ENCODE data around the gene NKD1.
"Not testable (repeated sequence)": the region's sequence is repeated elsewhere in the genome, so short reads cannot be mapped to it uniquely, and the experiment has no call there.

NKD1 gene

DNA sequence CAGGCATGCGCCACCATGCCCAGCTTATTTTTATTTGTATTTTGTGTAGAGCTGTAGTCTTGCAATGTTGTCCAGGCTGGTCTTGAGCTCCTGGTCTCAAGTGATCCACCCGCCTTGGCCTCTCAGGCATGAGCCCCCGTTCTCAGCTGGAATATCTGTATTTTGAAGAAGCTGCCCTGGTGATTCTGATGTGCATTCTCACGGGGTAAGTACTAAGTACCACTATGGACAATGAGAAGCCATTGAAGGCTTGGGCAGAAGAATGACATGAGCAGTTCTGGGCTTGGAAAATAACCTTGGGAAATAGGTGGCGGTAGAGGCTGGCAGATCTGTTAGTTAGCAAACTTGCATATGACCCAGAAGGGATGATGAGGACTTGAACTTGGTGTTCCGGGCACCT is 15.6 kb upstream of the NKD1 start:
- DNase-seq = no peak
- in situ Hi-C loops (cut with HindIII; ENCODE audit: low pct_ligation_motif_present, low sequenced_read_pairs) = no loop called here
- TF ChIP-seq, protein P1, sequence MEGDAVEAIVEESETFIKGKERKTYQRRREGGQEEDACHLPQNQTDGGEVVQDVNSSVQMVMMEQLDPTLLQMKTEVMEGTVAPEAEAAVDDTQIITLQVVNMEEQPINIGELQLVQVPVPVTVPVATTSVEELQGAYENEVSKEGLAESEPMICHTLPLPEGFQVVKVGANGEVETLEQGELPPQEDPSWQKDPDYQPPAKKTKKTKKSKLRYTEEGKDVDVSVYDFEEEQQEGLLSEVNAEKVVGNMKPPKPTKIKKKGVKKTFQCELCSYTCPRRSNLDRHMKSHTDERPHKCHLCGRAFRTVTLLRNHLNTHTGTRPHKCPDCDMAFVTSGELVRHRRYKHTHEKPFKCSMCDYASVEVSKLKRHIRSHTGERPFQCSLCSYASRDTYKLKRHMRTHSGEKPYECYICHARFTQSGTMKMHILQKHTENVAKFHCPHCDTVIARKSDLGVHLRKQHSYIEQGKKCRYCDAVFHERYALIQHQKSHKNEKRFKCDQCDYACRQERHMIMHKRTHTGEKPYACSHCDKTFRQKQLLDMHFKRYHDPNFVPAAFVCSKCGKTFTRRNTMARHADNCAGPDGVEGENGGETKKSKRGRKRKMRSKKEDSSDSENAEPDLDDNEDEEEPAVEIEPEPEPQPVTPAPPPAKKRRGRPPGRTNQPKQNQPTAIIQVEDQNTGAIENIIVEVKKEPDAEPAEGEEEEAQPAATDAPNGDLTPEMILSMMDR (IDR thresholded peaks at IDR 0.05; ENCODE audit: low read depth, low read length, missing control alignments) = no peak
- no peaks in the 10 kb centered on the region for H3K27me3 ChIP-seq (replicated peaks)
- no peaks in the 10 kb centered on the region for H3K36me3 ChIP-seq (replicated peaks)
- no peak overlapping the region for H3K27ac ChIP-seq
- no peak overlapping the region for H3K4me3 ChIP-seq (ENCODE audit: low read depth, low read length)

DNA sequence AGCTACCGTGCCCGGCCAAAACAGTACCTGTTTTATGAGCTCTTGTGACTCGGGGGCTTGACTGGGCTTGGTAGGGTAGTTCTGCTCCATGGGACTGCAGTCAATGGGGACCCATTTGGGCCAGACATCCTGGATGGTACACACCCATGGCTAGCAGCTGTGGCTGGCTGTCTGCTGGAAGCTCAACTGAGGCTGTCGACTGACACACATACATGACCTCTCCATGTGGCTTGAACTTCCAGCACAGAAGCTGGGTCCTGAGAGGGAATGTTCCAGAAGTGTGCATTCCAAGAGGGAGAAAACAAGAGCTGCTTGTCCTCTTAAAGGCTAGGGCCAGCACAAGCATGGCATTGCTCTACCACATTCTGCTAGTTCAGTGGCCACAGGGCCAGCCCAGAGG is 14.9 kb upstream of the NKD1 start:
- no peak for DNase-seq
- Histone ChIP-seq H3K4me3 (ENCODE audit: low read depth, low read length) (no peak overlapping the region), H3K27me3 (replicated peaks) (no peaks in the 10 kb centered on the region), H3K36me3 (replicated peaks) (no peaks in the 10 kb centered on the region), H3K27ac (no peak overlapping the region)
- TF ChIP-seq, protein P1 (IDR thresholded peaks at IDR 0.05; ENCODE audit: low read depth, low read length, missing control alignments) = no peak
- in situ Hi-C loops (cut with HindIII; ENCODE audit: low pct_ligation_motif_present, low sequenced_read_pairs) = no loop called here

DNA sequence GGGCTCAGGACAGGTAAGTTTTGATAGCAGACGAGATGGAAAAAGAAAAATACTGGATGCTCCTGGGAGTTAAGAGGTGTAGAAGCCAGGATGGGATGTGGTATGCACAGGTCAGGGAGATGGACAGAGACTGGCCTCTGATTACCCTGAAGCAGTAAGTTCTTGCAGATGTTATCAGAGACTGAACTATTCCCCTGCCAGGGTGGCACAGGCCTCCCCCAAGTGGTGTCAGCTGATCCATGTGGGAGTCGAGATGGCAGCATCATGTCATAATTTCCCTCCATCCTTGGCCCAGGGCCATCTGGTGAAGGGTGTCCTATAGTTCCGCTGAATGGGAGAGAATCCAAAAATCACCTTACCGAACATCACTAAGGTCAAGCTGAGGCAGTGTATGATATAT is 14.1 kb upstream of the NKD1 start:
- TF ChIP-seq, protein P1 (IDR thresholded peaks at IDR 0.05; ENCODE audit: low read depth, low read length, missing control alignments) = no peak
- in situ Hi-C loops (cut with HindIII; ENCODE audit: low pct_ligation_motif_present, low sequenced_read_pairs) = no loop called here
- Histone ChIP-seq H3K4me3 (ENCODE audit: low read depth, low read length) (no peak overlapping the region), H3K36me3 (replicated peaks) (no peaks in the 10 kb centered on the region), H3K27ac (no peak overlapping the region), H3K27me3 (replicated peaks) (no peaks in the 10 kb centered on the region)
- no peak for DNase-seq

DNA sequence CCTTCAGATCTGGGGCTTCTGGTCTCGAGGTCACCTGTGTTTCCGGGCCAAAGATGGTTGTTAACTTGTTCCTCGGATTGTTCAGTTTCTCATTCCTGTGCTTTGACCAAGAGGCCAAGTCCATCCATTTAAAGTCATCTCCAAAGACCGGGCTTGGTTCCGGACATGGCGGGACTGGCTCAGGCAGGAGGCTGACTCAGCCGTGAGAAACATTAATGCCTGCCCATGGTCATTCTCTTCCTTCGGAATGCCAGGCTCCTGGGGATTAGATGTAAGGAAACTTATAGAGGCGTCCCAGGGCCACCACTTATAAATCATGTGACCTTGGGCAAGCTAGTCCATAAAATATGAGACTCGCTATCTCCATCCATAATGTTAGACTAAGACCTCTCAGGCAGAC is 13.6 kb upstream of the NKD1 start:
- Histone ChIP-seq H3K36me3 (replicated peaks) (no peaks in the 10 kb centered on the region), H3K27me3 (replicated peaks) (no peaks in the 10 kb centered on the region), H3K27ac (no peak overlapping the region), H3K4me3 (ENCODE audit: low read depth, low read length) (no peak overlapping the region)
- TF ChIP-seq, protein P1 (IDR thresholded peaks at IDR 0.05; ENCODE audit: low read depth, low read length, missing control alignments) = no peak
- in situ Hi-C loops (cut with HindIII; ENCODE audit: low pct_ligation_motif_present, low sequenced_read_pairs) = no loop called here
- DNase-seq = no peak

DNA sequence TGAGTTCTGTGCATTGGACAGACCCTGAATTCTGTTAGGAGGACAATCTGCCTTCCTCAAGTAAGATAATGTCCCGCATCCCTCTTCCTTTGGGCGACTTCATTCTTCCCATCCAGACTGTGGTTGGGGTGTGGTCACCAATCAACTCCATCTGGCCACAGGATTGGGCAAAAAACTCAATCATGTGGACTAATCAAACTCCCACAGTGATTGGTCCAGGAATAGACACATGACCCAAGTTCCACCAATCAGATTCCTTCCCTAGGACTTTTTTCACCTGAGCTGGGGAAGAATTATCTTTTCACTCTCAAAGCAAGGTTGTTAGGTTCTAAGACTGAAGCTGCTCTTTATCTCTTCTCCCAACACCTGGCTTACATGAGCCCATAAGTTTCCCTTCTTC is 13.2 kb upstream of the NKD1 start:
- no peaks in the 10 kb centered on the region for H3K36me3 ChIP-seq (replicated peaks)
- H3K4me3 ChIP-seq (ENCODE audit: low read depth, low read length) = no peak overlapping the region
- in situ Hi-C loops (cut with HindIII; ENCODE audit: low pct_ligation_motif_present, low sequenced_read_pairs) = no loop called here
- no peaks in the 10 kb centered on the region for H3K27me3 ChIP-seq (replicated peaks)
- TF ChIP-seq, protein P1 (IDR thresholded peaks at IDR 0.05; ENCODE audit: low read depth, low read length, missing control alignments) = no peak
- H3K27ac ChIP-seq = no peak overlapping the region
- DNase-seq = no peak

DNA sequence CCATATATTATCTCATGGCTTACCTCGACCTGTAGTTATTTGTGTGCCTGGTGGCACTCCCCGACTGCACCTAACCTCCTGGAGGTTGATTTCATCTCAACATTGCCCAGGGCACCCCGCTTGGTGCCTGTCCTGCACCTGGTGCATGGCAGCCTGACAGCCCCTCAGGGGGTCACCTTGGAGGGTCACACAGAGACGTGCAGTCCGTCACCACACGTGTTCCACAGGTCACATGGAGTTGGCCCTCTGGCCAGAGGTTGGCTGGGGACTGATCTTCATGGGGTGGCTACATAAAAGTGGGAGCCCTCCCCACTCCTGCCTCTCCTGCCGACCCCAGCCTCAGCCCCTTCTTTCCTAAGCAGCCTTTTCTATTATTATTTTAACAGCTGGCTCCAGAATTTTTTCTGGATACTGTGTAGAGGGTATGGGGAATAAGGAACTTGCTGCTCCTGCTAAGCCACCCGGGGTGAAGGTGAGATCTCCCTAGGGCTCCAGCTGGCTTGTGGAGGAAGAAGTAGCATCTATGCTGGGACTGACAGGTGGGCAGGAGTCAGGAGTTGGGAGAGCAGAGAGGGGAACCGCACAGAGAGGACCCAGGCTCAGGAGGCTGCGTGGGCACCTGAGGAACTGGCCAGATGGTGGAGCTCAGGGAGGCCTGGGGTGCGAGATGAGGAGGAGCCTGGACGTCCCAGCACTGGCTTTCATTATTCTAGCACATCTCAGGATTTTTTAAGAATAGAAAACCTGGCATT is 12.5 kb upstream of the NKD1 start:
- TF ChIP-seq, protein P1 (IDR thresholded peaks at IDR 0.05; ENCODE audit: low read depth, low read length, missing control alignments) = no peak
- DNase-seq = no peak
- in situ Hi-C loops (cut with HindIII; ENCODE audit: low pct_ligation_motif_present, low sequenced_read_pairs) = no loop called here
- Histone ChIP-seq H3K27ac (no peak overlapping the region), H3K36me3 (replicated peaks) (no peaks in the 10 kb centered on the region), H3K27me3 (replicated peaks) (no peaks in the 10 kb centered on the region), H3K4me3 (ENCODE audit: low read depth, low read length) (no peak overlapping the region)

DNA sequence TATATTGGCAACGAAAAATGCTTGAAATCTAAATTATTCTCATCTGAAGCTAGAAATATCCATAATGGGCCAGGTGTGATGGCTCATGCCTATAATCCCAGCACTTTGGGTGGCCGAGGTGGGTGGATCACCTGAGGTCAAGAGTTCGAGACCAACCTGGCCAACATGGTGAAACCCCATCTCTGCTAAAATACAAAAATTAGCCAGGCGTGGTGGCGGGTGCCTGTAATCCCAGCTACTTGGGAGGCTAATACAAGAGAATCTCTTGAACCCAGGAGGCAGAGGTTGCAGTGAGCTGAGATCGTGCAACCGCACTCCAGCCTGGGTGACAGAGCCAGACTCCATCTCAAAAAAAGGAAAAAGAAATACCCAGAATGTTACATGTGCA is 11.9 kb upstream of the NKD1 start:
- DNase-seq; H3K36me3 ChIP-seq (replicated peaks); in situ Hi-C loops (cut with HindIII; ENCODE audit: low pct_ligation_motif_present, low sequenced_read_pairs); H3K27me3 ChIP-seq (replicated peaks); H3K27ac ChIP-seq; H3K4me3 ChIP-seq (ENCODE audit: low read depth, low read length): not testable (repeated sequence)
